CD4-positive, CD25-positive, alpha-beta regulatory T cell (primary cell): ENCODE results near the gene ATG4D. TPM values are rescaled to one million over a fixed set of nuclear protein-coding genes. Genes with fewer than 3 reads are reported as not detected.

Source experiments
- ATAC-seq, 2 donors: fragments of 150-1000 bp; cut with Tn5 transposase; one replicate each; pipeline ENCODE4 v1.10.0; 2021; ENCODE audit warnings: low read depth in 2 of 2, moderate number of reproducible peaks in 2 of 2, moderate library complexity in 1 of 2
- DNase-seq, 3 donors: peaks; one replicate each; pipeline versions ENCODE4 v3.0.0 to v3.0.0-alpha.2; 2012 to 2022; ENCODE audit warnings: mixed read lengths in 1 of 3
- H3K27ac ChIP-seq: one replicate; pipeline ENCODE4 v1.7.0; 2013; ENCODE audit warnings: mild to moderate bottlenecking, low read length; ENCODE audit not compliant: insufficient read depth, poor library complexity, severe bottlenecking
- H3K27me3 ChIP-seq: one replicate; pipeline ENCODE4 v1.7.0; 2013; ENCODE audit warnings: low read length; ENCODE audit not compliant: control insufficient read depth, insufficient read depth
- H3K36me3 ChIP-seq: one replicate; pipeline ENCODE4 v1.7.0; 2013; ENCODE audit warnings: mild to moderate bottlenecking, low read length, moderate library complexity; ENCODE audit not compliant: control insufficient read depth, insufficient read depth
- H3K4me1 ChIP-seq: 2 replicates; pipeline ENCODE4 v1.7.0; 2013; ENCODE audit warnings: mild to moderate bottlenecking, low read length; ENCODE audit not compliant: insufficient read depth, control insufficient read depth, poor library complexity, severe bottlenecking
- H3K4me3 ChIP-seq: one replicate; pipeline ENCODE4 v1.7.0; 2013; ENCODE audit warnings: low read depth, mild to moderate bottlenecking, low read length, moderate library complexity
- H3K9me3 ChIP-seq, 2 experiments: 1 replicate in 1 of 2; 2 replicates in 1 of 2; pipeline ENCODE4 v1.7.0; 2013; ENCODE audit warnings: low read length in 2 of 2, mild to moderate bottlenecking in 1 of 2, moderate library complexity in 1 of 2; ENCODE audit not compliant: control insufficient read depth in 2 of 2
- H3K27ac Mint-ChIP-seq, 3 donors: one replicate each; pipeline ENCODE4 v1.8.0; 2020 to 2022; ENCODE audit warnings: mild to moderate bottlenecking in 3 of 3, mixed read lengths in 3 of 3, moderate library complexity in 2 of 3
- H3K27me3 Mint-ChIP-seq: one replicate; pipeline ENCODE4 v1.8.0; 2022; ENCODE audit warnings: mild to moderate bottlenecking, mixed read lengths
- H3K36me3 Mint-ChIP-seq: one replicate; pipeline ENCODE4 v1.8.0; 2020; ENCODE audit warnings: mixed read lengths
- H3K4me1 Mint-ChIP-seq, 4 donors: one replicate each; pipeline ENCODE4 v1.8.0; 2020 to 2022; ENCODE audit warnings: mixed read lengths in 4 of 4, mild to moderate bottlenecking in 1 of 4
- H3K4me3 Mint-ChIP-seq, 4 donors: one replicate each; pipeline ENCODE4 v1.8.0; 2020 to 2022; ENCODE audit warnings: mild to moderate bottlenecking in 4 of 4, mixed read lengths in 4 of 4, moderate library complexity in 3 of 4
- H3K9me3 Mint-ChIP-seq, 7 donors: one replicate each; pipeline ENCODE4 v1.8.0; 2020 to 2022; ENCODE audit warnings: mixed read lengths in 7 of 7, mild to moderate bottlenecking in 3 of 7, moderate library complexity in 2 of 7
- polyA plus RNA-seq, 4 donors: library from polyadenylated mRNA; unstranded; fragments of 300-500 nt; fragmentation: Illumina TruSeq; gene quantifications; one replicate each; pipeline ENCODE4 v1.2.3, GENCODE V29; 2021
- total RNA-seq: library from RNA; stranded (reverse); gene quantifications from one replicate; pipeline ENCODE4 v1.2.3, GENCODE V29; 2022

The ATG4D gene
- total RNA-seq (62.4 TPM), polyA plus RNA-seq (10 to 100 TPM; 14.0 to 17.0 (median 14.7) TPM)

- H3K9me3 ChIP-seq = no peaks in the 10 kb centered on the region
- ATAC-seq = peak; percentile 80 to 85
Measured at GRCh38 chr19:10543420-10544241, at the start of gene ATG4D. Gene ATG4D (plus strand): TSS chr19:10543904. CDS start chr19:10544091, 187 bp downstream.

GRCh38 chr19:10497371-10497770 is 46.3 kb upstream of the ATG4D start:
- peaks cover 15% of the 10 kb centered on the region for H3K36me3 Mint-ChIP-seq

More at GRCh38 chr19:10543420-10544241, at the start of gene ATG4D:
- Histone ChIP-seq H3K4me1 (peaks cover 23% of the 10 kb centered on the region), H3K27me3 (peaks cover under 1% of the 10 kb centered on the region), H3K27ac (peak within 1 kb of the TSS; percentile 69), H3K4me3 (peak within 1 kb of the TSS; percentile 69), H3K36me3 (peaks cover 9% of the 10 kb centered on the region)
- DNase-seq = peak; percentile 79 to 83 (median 81)
- H3K27me3 Mint-ChIP-seq = peaks cover 25% of the 10 kb centered on the region
- H3K4me1 Mint-ChIP-seq = peaks cover 0 to 21% (median 13%) of the 10 kb centered on the region in 4 donors
- no peaks in the 10 kb centered on the region for H3K36me3 Mint-ChIP-seq
- H3K27ac Mint-ChIP-seq = peak within 1 kb of the TSS; percentile 56 to 92 (median 88)
- no peaks in the 10 kb centered on the region for H3K9me3 Mint-ChIP-seq
- H3K4me3 Mint-ChIP-seq = peak within 1 kb of the TSS; percentile 89 to 95 (median 90)

GRCh38 chr19:10499550-10500246 is 44.0 kb upstream of the ATG4D start:
- Mint-ChIP-seq H3K27ac (peak overlapping the region; percentile 14 to 65 (median 55)), H3K36me3 (peaks cover 15% of the 10 kb centered on the region), H3K9me3 (peaks cover 0 to 2% (median 0%) of the 10 kb centered on the region in 7 donors), H3K4me1 (peaks cover 0 to 41% (median 20%) of the 10 kb centered on the region in 4 donors), H3K4me3 (peak overlapping the region in 3 of 4 donors; percentile 67 to 87 (median 83)), H3K27me3 (no peaks in the 10 kb centered on the region)
- no peak overlapping the region for H3K4me3 ChIP-seq
- no peak for ATAC-seq
- no peaks in the 10 kb centered on the region for H3K27me3 ChIP-seq
- no peak for DNase-seq
- H3K9me3 ChIP-seq = no peaks in the 10 kb centered on the region
- peaks cover 18% of the 10 kb centered on the region for H3K36me3 ChIP-seq
- peaks cover 42% of the 10 kb centered on the region for H3K4me1 ChIP-seq
- no peak overlapping the region for H3K27ac ChIP-seq

More at GRCh38 chr19:10497371-10497770, 46.3 kb upstream of the ATG4D start:
- Mint-ChIP-seq H3K4me3 (peak overlapping the region in 2 of 4 donors; percentile 33 to 83), H3K27ac (peak overlapping the region in 1 of 3 donors; percentile 62), H3K4me1 (peaks cover 0 to 36% (median 20%) of the 10 kb centered on the region in 4 donors), H3K9me3 (no peaks in the 10 kb centered on the region), H3K27me3 (no peaks in the 10 kb centered on the region)
- no peaks in the 10 kb centered on the region for H3K9me3 ChIP-seq
- H3K4me1 ChIP-seq = peaks cover 34% of the 10 kb centered on the region
- H3K27ac ChIP-seq = no peak overlapping the region
- DNase-seq = no peak
- no peak overlapping the region for H3K4me3 ChIP-seq
- peaks cover 18% of the 10 kb centered on the region for H3K36me3 ChIP-seq
- ATAC-seq = no peak
- no peaks in the 10 kb centered on the region for H3K27me3 ChIP-seq

- Histone ChIP-seq H3K9me3 (no peaks in the 10 kb centered on the region), H3K4me1 (peaks cover 42% of the 10 kb centered on the region), H3K36me3 (peaks cover 13% of the 10 kb centered on the region), H3K27ac (no peak overlapping the region), H3K27me3 (no peaks in the 10 kb centered on the region), H3K4me3 (peak overlapping the region; percentile 19)
- Mint-ChIP-seq H3K9me3 (peaks cover 0 to 2% (median 0%) of the 10 kb centered on the region in 7 donors), H3K27me3 (no peaks in the 10 kb centered on the region), H3K27ac (peak overlapping the region; percentile 14 to 81 (median 65)), H3K36me3 (peaks cover 15% of the 10 kb centered on the region), H3K4me1 (peaks cover 0 to 41% (median 20%) of the 10 kb centered on the region in 4 donors), H3K4me3 (peak overlapping the region; percentile 67 to 91 (median 85))
- DNase-seq = no peak
- ATAC-seq = no peak
Measured at GRCh38 chr19:10500247-10500592, 43.5 kb upstream of the ATG4D start.

- H3K27ac ChIP-seq = peak overlapping the region; percentile 79
- H3K4me1 ChIP-seq = peaks cover 42% of the 10 kb centered on the region
- Mint-ChIP-seq H3K4me1 (peaks cover 5 to 47% (median 25%) of the 10 kb centered on the region in 4 donors), H3K27me3 (no peaks in the 10 kb centered on the region), H3K4me3 (peak overlapping the region; percentile 86 to 95 (median 88)), H3K36me3 (peaks cover 15% of the 10 kb centered on the region), H3K9me3 (peaks cover 0 to 2% (median 0%) of the 10 kb centered on the region in 7 donors), H3K27ac (peak overlapping the region in 2 of 3 donors; percentile 52 to 65)
- no peaks in the 10 kb centered on the region for H3K9me3 ChIP-seq
- peaks cover 8% of the 10 kb centered on the region for H3K36me3 ChIP-seq
- ATAC-seq (peak; percentile 3 to 6), DNase-seq (peak in 1 of 3 donors; percentile 47)
- H3K4me3 ChIP-seq = peak overlapping the region; percentile 81
- H3K27me3 ChIP-seq = no peaks in the 10 kb centered on the region
Measured at GRCh38 chr19:10501971-10502523, 41.7 kb upstream of the ATG4D start.

GRCh38 chr19:10502524-10503001 is 41.1 kb upstream of the ATG4D start:
- Histone ChIP-seq H3K27ac (peak overlapping the region; percentile 79), H3K9me3 (no peaks in the 10 kb centered on the region), H3K4me1 (peaks cover 42% of the 10 kb centered on the region), H3K27me3 (no peaks in the 10 kb centered on the region), H3K36me3 (peaks cover 8% of the 10 kb centered on the region), H3K4me3 (peak overlapping the region; percentile 81)
- peaks cover 5 to 43% (median 23%) of the 10 kb centered on the region in 4 donors for H3K4me1 Mint-ChIP-seq
- peak overlapping the region in 2 of 3 donors; percentile 52 to 65 for H3K27ac Mint-ChIP-seq
- peaks cover 10% of the 10 kb centered on the region for H3K36me3 Mint-ChIP-seq
- H3K9me3 Mint-ChIP-seq = peaks cover 0 to 2% (median 0%) of the 10 kb centered on the region in 7 donors
- peak overlapping the region; percentile 86 to 95 (median 88) for H3K4me3 Mint-ChIP-seq
- DNase-seq (peak; percentile 75 to 92 (median 86)), ATAC-seq (peak; percentile 93 to 94)
- no peaks in the 10 kb centered on the region for H3K27me3 Mint-ChIP-seq
